ENCODE results near the gene USP44. TPM values are rescaled to one million over a fixed set of nuclear protein-coding genes. Genes with fewer than 3 reads are reported as not detected.
"Not testable (repeated sequence)": the region's sequence is repeated elsewhere in the genome, so short reads cannot be mapped to it uniquely, and the experiment has no call there.

The USP44 gene
- total RNA-seq, 1 donor from 2014 or later: 0.31 TPM

DNA sequence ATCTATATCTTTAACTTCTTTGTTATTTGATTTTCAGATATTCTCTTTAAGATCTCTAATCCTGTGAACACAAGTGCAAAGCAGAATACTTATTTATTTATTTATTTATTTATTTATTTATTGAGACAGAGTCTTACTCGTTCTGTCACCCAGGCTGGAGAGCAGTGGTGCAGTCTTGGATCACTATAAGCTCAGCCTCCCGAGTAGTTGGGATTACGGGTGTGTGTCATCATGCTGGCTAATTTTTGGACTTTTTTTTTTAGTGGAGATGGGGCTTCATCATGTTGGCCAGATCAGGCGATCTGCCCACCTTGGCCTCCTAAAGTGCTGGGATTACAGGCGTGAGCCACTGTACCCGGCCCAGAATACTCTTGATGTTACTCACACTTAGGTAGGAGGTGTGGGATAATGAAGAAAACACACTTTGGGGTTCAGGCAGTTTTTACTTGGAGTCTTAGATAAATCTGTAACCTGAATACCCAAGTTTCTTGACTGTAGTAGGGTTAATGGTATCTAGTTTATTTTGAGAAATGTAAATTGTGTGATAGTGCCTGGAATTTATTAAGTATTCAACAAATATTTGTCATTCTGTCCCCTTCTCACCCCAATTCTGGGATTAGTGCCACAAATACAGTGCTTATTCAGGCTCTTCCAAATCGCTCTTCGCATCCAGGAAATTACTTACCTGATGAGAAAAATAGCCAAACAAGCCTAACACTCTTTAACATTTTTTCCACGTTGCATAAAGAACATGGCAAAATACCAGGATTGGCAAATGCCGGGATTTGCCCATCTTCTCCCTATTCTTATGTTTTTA lies 44.4 kb downstream of the USP44 start:
- no peak for DNase-seq

DNA sequence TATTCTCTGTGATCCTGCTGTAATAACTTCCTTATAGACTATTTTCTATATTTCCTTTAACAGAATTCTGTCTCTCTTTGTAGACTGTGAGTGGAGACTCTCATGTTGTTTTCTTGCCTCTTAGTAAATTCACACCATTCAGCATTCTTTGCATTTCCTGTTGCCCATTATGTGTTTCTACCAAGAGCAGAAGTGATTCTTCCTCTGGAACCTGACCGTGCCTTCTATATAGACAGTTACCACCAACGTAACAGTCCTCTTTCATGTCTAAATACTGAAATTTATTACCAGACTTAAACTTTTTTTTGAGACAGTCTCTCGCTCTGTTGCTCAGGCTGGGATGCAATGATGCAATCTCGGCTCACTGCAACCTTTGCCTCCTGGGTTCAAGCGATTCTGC lies 46.2 kb downstream of the USP44 start:
- no peak for DNase-seq

DNA sequence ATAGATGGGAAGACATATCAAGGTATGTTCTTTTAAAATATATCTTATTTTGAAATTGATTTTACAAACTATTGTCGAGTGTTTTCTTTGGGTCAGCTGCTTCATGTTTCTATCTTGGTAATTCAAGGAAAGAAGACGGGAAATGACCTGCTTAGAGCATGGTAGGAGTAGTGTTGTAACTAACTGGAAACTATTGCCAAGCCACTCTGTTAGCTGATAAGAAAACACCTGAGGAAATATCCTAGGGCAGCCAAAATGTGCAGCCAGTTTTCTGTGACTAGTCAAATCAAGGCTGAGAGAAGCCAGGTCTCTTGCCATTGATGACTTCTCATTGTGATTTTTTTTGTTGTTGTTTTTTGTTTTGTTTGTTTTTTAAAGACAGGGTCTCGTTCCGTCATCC lies 47.1 kb downstream of the USP44 start:
- DNase-seq: no peak

DNA sequence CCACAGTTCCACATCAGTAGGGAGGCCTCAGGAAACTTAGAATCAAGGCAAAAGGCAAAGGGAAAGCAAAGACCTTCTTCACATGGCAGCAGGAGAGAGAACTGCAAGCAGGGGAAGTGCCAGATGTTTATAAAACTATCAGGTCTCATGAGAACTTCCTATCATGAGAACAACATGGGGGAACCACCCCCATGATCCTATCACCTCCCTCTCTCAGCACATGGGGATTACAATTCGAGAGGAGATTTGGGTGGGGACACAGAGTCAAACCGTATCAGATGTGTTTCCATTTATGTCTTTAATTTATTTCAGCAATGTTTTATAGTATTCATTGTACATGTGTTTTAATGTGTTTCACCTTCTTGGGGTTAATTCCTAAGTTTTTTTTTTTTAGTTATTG lies 51.5 kb downstream of the USP44 start:
- no peak for DNase-seq

DNA sequence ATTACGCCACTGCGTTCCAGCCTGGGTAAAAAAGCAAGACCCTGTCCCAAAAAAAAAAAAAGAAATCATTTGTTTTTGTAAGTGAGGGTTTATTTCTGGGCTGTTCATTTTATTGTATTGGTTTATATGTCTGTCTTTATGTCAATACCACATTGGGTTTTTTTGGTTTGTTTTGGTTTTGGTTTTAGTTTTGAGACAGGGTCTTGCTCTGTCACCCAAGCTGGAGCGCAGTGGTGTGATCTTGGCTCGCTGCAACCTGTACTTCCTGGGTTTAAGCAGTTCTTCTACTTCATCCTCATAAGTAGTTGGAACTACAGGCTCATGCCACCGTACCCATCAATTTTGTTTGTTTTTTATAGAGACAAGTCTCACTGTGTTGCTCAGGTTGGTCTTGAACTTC lies 52.3 kb downstream of the USP44 start:
- DNase-seq: no peak

DNA sequence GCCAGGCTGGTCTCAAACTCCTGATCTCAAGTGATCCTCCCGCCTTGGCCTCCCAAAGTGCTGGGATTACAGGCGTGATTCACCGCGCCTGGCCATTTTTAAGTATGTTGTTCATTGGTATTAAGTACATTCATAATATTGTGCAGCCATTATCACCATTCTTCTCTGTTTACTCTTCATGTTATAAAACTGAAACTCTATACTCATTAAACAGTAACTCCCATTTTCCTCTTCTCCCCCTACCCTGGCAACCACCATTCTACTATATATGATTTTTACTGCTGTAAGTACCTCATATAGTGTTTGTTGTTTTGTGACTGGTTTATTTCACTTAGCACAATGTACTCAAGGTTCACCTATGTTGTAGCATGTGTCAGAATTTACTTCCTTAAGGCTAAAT lies 54.2 kb downstream of the USP44 start:
- no peak for DNase-seq

DNA sequence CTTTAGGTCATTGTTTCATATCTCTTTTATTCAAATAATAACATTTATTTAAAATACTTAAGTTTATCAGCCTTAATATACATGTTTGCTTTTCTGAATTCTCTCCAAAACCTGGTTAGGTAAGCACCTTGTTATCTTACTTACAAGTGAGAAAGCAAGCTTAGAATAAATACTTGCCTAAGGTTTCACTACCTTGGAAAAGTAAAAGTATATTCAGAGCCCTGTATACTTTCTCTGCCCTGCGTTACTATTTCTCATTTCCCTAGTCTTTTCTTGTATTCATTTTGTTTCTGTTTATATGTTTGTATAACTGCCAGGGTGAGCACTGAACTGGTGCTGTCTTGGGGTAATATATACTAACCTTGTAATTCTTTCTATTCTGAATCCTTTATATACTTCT lies 55.8 kb downstream of the USP44 start:
- no peak for DNase-seq

DNA sequence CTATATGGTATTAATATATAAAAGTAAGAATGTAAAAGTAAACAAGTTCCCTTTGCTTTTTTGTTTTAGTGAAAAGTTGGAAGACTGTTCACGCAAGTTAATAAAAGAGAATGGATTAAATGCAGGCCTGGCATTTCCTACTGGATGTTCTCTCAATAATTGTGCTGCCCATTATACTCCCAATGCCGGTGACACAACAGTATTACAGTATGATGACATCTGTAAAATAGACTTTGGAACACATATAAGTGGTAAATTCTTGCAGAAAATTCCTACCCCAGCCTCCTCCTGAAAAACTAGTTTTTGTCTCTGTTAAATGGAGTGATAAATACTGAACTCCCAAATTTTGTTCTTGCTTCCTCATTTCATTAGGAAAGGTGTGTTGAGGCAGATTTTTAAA lies 56.4 kb downstream of the USP44 start:
- DNase-seq: no peak

DNA sequence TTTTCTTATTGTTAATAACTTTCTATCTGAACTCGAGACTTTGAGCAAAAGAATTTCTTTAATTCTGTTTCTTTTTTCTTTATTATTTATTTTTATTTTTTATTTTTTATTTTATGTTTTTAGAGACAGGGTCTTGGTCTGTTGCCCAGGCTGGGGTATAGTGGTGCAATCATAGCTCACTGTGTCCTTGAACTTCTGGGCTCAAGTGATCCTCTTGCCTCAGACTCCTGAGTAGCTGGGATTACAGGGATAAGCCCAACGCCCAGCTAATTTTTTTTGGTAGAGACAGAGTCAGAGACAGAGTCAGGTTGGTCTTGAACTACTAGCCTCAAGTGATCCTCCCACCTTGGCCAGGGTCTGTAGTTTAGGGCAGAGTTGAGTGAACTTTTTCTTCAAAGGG lies 58.8 kb downstream of the USP44 start:
- DNase-seq: no peak

DNA sequence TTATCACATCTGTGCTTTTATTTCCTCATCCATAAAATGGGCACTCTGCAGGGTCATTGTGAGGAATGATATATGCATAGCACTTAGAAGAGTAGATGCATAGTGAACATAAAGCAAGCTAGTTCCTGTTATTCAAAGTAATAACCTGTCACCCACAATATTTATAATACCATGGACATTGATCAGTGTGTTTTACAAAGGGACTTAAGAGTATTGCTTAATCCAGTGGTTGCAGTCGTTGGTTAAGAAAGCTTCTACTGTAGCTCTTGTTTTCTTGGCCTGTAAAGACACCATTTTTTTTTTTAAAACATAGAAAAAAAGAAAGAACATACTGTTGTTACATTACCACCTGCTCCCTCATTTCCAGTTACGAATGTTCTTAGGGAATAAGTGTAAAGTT lies 64.3 kb downstream of the USP44 start:
- DNase-seq: no peak

DNA sequence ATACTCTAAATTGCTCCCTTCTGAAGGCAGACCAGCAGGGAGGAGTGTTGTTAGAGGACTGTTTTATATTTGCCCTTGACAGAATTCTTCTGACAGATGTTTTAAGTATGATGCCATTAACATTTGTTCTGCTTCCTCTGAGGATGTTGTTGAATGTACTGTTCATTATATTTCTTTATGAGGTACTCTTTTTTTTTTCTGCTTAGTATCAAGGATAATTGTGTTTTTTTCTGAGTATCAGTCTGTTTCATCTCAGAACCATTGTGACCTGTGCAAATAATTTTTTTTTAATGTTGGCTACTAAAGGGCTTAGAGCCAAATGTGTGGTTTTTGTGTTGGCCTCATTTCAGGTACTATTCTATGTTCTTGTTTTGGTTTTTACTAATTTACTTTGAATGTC lies 66.8 kb downstream of the USP44 start:
- DNase-seq: no peak

DNA sequence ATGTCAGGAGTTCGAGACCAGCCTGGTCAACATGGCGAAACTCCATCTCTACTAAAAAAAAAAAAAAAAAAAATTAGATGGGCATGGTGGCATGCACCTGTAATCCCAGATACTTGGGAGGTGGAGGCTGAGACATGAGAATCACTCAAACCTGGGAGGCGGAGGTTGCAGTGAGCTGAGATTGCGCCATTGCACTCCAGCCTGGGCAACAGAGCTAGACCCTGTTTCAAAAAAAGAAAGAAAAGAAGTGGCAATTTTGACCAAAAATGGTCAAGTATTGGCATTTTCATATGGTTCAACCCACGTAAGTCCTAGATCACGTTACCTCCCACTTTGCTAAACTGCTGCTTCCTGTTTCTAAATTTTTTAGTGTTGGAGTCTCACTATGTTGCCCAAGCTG lies 68.7 kb downstream of the USP44 start:
- not testable (repeated sequence) for DNase-seq

DNA sequence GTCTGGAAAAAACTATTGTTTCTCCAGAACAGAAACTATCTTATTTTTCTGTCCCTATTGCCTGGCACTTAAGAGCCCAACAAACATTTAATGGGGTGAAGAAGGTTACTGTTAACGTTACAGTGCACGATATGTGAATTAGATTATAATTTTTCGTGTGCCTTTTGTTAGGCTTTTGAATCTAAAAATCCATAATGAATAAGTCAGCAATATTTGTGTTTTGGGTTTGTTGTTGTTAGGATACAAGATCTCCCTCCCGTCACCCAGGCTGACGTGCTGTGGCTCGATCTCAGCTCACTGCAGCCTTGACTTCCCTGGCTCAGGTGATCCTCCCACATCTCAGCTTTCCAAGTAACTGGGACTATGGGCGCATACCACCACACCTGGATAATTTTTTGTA lies 69.4 kb downstream of the USP44 start:
- no peak for DNase-seq

DNA sequence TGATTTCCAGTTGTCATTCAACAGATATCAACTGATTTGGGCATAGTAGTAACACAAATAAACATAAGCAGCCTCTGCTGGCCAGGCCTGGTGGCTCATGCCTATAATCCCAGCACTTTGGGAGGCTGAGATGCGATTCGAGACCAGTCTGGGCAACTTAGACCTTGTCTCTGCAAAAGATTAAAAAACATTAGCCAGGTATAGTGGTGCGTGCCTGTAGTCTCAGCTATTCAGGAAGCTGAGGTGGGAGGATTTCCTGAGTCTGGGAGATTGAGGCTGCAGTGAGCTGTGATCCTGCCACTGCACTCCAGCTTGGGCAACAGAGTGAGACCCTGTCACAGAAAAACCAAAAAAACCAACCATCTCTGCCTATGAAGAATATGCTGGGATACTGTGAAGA lies 70.2 kb downstream of the USP44 start:
- DNase-seq: no peak

DNA sequence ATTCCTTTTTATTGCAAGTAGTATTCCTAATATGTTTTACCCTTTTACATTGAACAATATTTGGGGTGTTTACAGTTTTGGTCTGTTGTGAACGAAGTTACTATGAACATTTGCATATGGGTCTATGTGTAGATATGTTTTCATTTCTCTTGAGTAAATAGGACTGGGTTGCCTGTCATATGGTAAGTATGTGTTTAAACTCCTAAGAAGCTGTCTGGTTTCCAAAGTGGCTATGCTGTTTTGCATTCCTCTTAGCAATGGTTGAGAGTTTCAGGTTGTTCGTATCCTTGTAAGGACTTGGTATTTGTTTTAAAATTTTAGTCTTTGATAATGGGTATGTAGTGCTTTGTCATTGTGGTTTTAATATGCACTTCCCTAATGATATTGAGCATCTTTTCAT lies 71.0 kb downstream of the USP44 start:
- DNase-seq: no peak

DNA sequence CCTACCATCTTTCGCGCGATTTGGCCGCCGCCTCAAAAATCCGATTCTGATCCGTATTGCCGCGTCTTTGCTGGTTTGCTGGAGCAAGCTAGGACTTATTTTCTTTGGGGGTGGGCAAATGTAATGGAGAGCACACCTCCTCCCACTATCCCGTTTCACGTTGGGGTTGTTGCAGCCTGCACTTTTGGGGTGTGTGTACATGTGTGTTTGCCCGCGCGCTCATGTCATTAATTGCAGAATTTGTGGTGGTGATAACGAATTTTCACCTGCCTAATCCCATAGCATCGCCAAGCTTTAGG lies 76.7 kb downstream of the USP44 start:
- DNase-seq: peak; percentile 12

DNA sequence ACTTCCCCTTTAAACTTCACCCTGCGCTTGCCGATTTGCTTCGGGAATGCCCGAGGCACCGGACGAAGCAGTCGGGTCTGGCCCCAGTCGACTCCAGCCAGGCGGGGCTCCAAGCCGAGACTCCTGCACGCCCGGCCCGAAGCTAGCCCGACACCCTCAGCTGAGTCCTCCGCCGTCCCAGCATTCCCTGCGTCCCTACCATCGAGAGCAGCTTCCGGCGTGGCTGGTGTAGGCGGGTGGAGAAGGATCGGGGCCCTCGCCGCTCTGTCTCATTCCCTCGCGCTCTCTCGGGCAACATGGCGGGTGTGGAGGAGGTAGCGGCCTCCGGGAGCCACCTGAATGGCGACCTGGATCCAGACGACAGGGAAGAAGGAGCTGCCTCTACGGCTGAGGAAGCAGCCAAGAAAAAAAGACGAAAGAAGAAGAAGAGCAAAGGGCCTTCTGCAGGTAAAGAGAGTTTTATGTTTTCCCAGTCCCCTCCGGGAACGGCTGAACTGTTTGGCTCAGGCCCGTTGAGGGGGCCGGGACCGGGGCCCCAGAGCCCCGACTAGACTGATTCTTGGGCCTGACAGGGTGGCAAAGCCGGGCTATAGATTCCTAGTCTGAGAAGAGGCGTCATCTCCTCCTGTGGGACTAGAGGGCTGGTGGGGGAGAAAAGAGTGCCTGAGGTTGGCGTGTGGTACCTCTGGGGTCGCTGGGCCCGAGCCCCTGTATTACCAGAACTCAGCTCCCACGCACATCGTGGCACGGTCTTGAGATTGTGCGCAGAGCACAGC lies 77.2 kb downstream of the USP44 start, which contains the start of gene METAP2:
TSS of gene METAP2 (plus strand) at position 269 of the 776 bp plus-strand sequence. CDS start at position 297, 28 bp downstream.
- peak; percentile 98 for DNase-seq

DNA sequence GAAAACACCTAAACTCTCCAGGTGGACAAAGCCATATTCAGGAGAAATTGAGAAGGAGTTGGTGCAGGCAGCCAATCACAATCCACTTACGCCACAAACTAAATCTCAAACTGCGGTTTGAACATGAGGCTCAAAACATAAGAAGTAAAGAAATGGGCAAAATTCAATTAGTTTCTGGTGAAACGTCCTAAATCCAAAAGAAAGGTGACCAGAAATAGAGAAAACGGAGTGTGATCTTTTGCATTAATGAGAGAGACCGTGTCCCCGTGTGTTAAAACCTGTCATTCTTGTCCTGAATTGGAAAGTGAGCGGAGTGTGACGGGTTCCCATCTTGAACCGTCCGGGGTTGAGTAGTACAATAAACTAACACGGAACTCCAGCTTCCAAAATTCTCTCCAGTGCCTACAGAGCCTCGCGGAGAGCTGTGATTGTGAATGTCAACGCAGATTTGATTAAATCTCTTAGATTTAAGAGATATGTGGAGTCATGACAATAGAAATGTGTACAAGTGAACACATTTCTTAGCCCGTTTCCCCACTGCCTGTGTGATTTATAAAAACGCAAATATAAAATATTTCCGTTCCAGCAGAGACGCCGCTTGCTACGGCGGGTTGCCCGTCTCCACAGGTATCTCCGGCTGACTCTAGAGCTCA lies 77.9 kb downstream of the USP44 start:
- DNase-seq: peak; percentile 81

DNA sequence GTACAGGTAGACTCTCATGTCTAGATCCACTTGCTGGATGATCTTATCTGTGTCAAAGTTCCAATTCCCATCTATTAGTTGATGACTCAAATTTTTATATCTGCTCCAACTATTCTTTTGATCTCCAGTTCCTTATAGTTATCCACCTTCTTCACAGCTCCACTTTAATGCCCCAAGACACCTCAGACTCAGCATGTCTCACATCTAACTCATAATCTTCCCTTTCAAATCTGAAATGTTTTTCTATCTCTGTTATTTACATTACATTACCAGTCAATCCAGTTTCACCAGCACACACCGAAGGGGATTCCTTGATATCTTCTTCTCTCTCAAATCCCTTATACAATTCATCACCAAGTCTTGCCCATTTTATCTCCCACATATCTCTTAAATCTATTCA lies 81.0 kb downstream of the USP44 start:
- no peak for DNase-seq

Data from tongue (tissue), 2 donors.